ENCODE data around the gene HLA-DOA.

- TF ChIP-seq CTCF (conservative IDR thresholded peaks at IDR 0.05; ENCODE audit: low read depth, low read length) (0 out of 2 replicates have a peak, but pooled peaks have one; percentile 14), EZH2 (IDR thresholded peaks at IDR 0.05; ENCODE audit: low read length, unreplicated experiment) (no peak), EZH2phosphoT487 (IDR thresholded peaks at IDR 0.05; ENCODE audit: borderline replicate concordance, low read length) (no peak)
Observed at GRCh38 chr6:32968867-32969684, 40.3 kb downstream of the HLA-DOA start.

Measured in PC-3 (cell line).